GM20000 (cell line): ENCODE measurements around the gene CDK14.

Source experiments
- DNase-seq: peaks from one replicate; pipeline ENCODE4 v3.0.0; 2012; ENCODE audit warnings: low spot score
- CTCF ChIP-seq: IDR thresholded peaks from 2 replicates; pipeline ENCODE4 v1.5.1; 2012; ENCODE audit warnings: mild to moderate bottlenecking, control low read depth; ENCODE audit errors: extremely low read depth, missing control alignments

The CDK14 gene

DNA sequence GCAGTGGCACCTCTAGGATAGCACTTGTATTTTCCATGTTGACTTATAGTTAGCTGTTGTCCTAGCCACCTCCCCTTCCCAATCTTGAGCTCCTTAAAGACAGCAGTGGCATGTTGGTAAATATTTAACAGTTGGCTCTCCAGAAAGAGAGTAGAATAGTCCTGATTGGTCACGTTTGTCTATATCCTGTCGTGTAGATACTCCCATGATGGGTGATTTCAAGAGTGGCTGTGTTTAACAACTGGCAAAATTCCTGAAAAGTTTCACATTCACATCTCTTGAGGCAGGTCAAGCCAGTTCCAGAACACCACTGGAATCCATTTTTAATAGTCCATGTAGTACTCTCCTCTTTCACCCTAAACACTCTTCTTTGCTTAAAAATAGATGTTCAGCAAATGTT, 599.9 kb downstream of the CDK14 start:
- no peak for DNase-seq
- TF ChIP-seq CTCF = no peak

- DNase-seq = no peak
- TF ChIP-seq CTCF = no peak
Observed at GRCh38 chr7:91198371-91198770, 602.2 kb downstream of the CDK14 start.

GRCh38 chr7:91199601-91200000, 603.5 kb downstream of the CDK14 start:
- no peak for DNase-seq
- no peak for TF ChIP-seq CTCF

DNA sequence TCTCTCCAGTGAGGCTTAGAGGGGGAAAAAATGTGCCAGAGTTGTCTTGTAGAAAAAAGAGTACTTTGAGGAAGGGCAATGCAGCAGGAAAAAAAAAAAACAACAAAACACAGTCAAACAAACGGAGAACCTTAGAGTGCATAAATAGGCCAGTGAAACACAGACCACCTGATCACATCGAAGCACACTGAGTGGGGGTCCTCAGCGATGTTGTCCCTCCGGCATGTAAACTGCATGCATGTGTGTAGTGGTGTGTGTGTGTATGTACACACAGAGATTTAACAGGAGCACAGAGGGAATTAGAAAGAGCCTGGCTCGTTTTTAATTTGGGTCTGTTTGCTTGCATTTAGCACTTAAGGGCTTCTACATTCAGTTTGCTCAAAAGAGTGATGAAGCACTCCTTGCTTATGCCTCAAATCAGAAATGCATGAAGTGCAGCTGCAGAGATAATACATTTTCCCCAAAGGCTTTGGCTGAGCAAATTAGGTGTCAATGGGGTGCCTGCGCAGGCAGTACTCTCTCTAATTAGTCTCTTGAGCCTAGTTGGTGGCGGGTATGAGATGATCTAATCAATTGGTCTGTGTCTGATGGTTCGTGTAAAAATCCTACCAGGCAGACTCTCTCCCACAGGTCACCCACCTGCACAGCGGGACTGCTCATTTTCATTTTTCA, 605.5 kb downstream of the CDK14 start:
- no peak for DNase-seq
- no peak for TF ChIP-seq CTCF

GRCh38 chr7:91206361-91206960, 610.3 kb downstream of the CDK14 start:
- DNase-seq = no peak
- no peak for TF ChIP-seq CTCF

DNA sequence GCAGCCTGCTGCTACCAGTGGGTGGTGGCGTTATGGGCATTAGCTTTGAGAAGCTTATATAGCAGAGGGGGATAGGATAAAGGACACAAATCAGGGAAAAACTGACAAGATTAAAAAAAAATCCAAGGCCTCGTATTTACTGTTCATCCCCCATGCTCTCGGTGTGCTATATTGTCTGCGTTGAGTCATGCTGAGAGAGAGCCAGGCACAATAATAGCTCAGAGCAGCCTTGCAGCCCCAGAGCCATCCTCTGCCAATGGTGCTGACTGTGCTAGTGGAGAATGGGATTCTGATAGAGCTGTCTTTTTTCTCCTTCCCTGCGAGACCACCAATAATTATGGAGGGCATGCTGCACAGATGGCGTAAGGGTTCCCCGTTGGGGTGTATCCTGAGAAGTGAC, 616.5 kb downstream of the CDK14 start:
- no peak for TF ChIP-seq CTCF
- no peak for DNase-seq

DNA sequence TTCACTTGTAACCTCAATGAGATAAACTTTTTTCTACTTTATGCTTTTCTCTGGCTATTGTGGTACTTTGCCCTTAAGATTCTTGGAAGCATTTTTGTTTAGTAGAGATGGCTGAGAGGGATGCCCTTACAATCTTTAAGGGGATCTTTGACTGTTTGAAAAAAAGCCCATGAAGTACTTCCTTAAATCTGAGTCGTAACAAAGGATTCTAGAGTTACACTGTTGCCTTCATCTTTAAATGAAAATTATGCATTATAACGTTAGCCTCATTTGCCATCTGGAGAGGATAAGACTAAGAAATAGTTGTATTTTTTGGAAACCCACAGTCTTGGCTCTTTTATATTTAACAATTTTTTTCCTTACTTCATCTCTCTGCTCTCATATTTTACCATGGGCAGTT, 630.3 kb downstream of the CDK14 start:
- TF ChIP-seq CTCF = no peak
- DNase-seq = no peak
